A673 (cell line): ENCODE data around the gene RAP1GAP2. TPM values are rescaled to one million over a fixed set of nuclear protein-coding genes. Genes with fewer than 3 reads are reported as not detected.

ENCODE experiments used
- BruUV-seq: library from RNA; stranded (reverse); fragments of 400-500 nt; replicated peaks from 2 replicates; lab custom pipeline; 2021; lab: Mats Ljungman, UMichigan
- CTCF ChIA-PET: fragments of 300-600 bp; sonication (Branson Sonifier 250); formaldehyde crosslinking; loops from one replicate; lab custom pipeline; 2022; ENCODE audit warnings: antibody characterized with exemption; lab: Charles Lee
- POLR2A ChIA-PET: fragments of 300-600 bp; sonication (Branson Sonifier 250); formaldehyde crosslinking; loops from one replicate; lab custom pipeline; 2022; ENCODE audit warnings: antibody characterized with exemption; ENCODE audit not compliant: low non-redundant PET; lab: Charles Lee
- DNase-seq: peaks from one replicate; pipeline ENCODE4 v3.0.0-alpha.2; 2015; ENCODE audit warnings: low spot score
- H3K27ac ChIP-seq: fragments of 200-600 bp; sonication (generic); 2 replicates; pipeline ENCODE4 v1.5.1; 2016; ENCODE audit warnings: mixed run types, low read depth, mild to moderate bottlenecking, mixed read lengths, antibody characterized with exemption, low read length; ENCODE audit not compliant: poor library complexity, severe bottlenecking
- H3K27me3 ChIP-seq: fragments of 200-600 bp; sonication (generic); replicated peaks from 2 replicates; pipeline ENCODE4 v1.6.1; 2017; ENCODE audit warnings: mixed run types, low read depth, mild to moderate bottlenecking, mixed read lengths, antibody characterized with exemption, low read length; ENCODE audit not compliant: insufficient read depth, poor library complexity
- H3K36me3 ChIP-seq: fragments of 200-600 bp; sonication (generic); 2 replicates; pipeline ENCODE4 v1.6.1; 2016; ENCODE audit warnings: mixed run types, mild to moderate bottlenecking, mixed read lengths, antibody characterized with exemption, low read length; ENCODE audit not compliant: insufficient read depth, poor library complexity, severe bottlenecking
- H3K4me1 ChIP-seq: fragments of 200-600 bp; sonication (generic); 2 replicates; pipeline ENCODE4 v1.6.1; 2017; ENCODE audit warnings: mixed run types, mild to moderate bottlenecking, mixed read lengths, antibody characterized with exemption, low read length; ENCODE audit not compliant: insufficient read depth, poor library complexity, severe bottlenecking
- H3K4me3 ChIP-seq: fragments of 200-600 bp; sonication (generic); 2 replicates; pipeline ENCODE4 v1.5.1; 2016; ENCODE audit warnings: low read depth, mixed run types, mild to moderate bottlenecking, mixed read lengths, low read length; ENCODE audit not compliant: poor library complexity, severe bottlenecking
- H3K9me3 ChIP-seq: fragments of 200-600 bp; sonication (generic); 2 replicates; pipeline ENCODE4 v1.6.1; 2016; ENCODE audit warnings: mixed run types, low read depth, mild to moderate bottlenecking, mixed read lengths, antibody characterized with exemption, low read length; ENCODE audit not compliant: poor library complexity, severe bottlenecking
- CTCF ChIP-seq: fragments of 300-800, 200-600 bp; sonication (generic); conservative IDR thresholded peaks from 2 replicates; pipeline ENCODE4 v1.5.1; 2017; ENCODE audit warnings: low read depth, mild to moderate bottlenecking, antibody characterized with exemption, low read length, moderate library complexity, mixed read lengths
- EZH2 ChIP-seq: fragments of 200-600 bp; sonication (generic); IDR thresholded peaks from 2 replicates; pipeline ENCODE4 v1.6.1; 2017; ENCODE audit warnings: borderline replicate concordance, low read depth, mild to moderate bottlenecking, mixed read lengths, antibody characterized with exemption, low read length; ENCODE audit not compliant: poor library complexity, severe bottlenecking
- intact Hi-C: fragments of 100-400 bp; cut with micrococcal nuclease; formaldehyde crosslinking; loops from one replicate; pipeline ENCODE4 v1.10.0; 2022; ENCODE audit not compliant: unreplicated experiment
- total RNA-seq: library from RNA; stranded (reverse); gene quantifications from 2 replicates; pipeline ENCODE4 v1.2.3, GENCODE V29; 2021

The RAP1GAP2 gene
- total RNA-seq, 1 experiment from 2014 or later, result 0.06 TPM

- BruUV-seq, result no TSS peak
- CTCF ChIA-PET, result interaction anchor here (0.6 kb wide), 1 partner anchor 203 kb away, joined by 7 read pairs; no protein-coding TSS in a partner anchor
Observed at GRCh38 chr17:3040882-3041281, 244.6 kb downstream of the RAP1GAP2 start.

GRCh38 chr17:3043737-3044365 is 247.6 kb downstream of the RAP1GAP2 start:
- Histone ChIP-seq H3K36me3 (no peaks in the 10 kb centered on the region), H3K4me3 (no peak overlapping the region), H3K27ac (no peak overlapping the region), H3K9me3 (peaks cover 9% of the 10 kb centered on the region), H3K4me1 (no peaks in the 10 kb centered on the region), H3K27me3 (no peaks in the 10 kb centered on the region)
- TF ChIP-seq CTCF (peak; percentile 50), EZH2 (no peak)
- ChIA-PET POLR2A (no interaction called here), CTCF (interaction anchor here (0.7 kb wide), 1 partner anchor 287 kb away, joined by 3 read pairs; no protein-coding TSS in a partner anchor)
- intact Hi-C loops, result loop anchor here (10.0 kb wide), 1 partner anchor 601 kb away; no protein-coding TSS in a partner anchor
- DNase-seq, result peak; percentile 58
- BruUV-seq, result no TSS peak

More at GRCh38 chr17:3040882-3041281, 244.6 kb downstream of the RAP1GAP2 start:
- no peak for DNase-seq
- H3K4me3 ChIP-seq, result no peak overlapping the region
- TF ChIP-seq CTCF (no peak), EZH2 (no peak)
- POLR2A ChIA-PET, result no interaction called here
- H3K4me1 ChIP-seq, result no peaks in the 10 kb centered on the region
- intact Hi-C loops, result loop anchor here (10.0 kb wide), 1 partner anchor 604 kb away; no protein-coding TSS in a partner anchor
- peaks cover 9% of the 10 kb centered on the region for H3K9me3 ChIP-seq
- no peak overlapping the region for H3K27ac ChIP-seq
- no peaks in the 10 kb centered on the region for H3K36me3 ChIP-seq
- no peaks in the 10 kb centered on the region for H3K27me3 ChIP-seq

- no peak for DNase-seq
- TF ChIP-seq EZH2 (no peak), CTCF (no peak)
- BruUV-seq, result no TSS peak
- Histone ChIP-seq H3K9me3 (peaks cover 9% of the 10 kb centered on the region), H3K27ac (no peak overlapping the region), H3K36me3 (no peaks in the 10 kb centered on the region), H3K27me3 (no peaks in the 10 kb centered on the region), H3K4me1 (no peaks in the 10 kb centered on the region), H3K4me3 (no peak overlapping the region)
- intact Hi-C loops, result loop anchor here (10.0 kb wide), 1 partner anchor 598 kb away; no protein-coding TSS in a partner anchor
- ChIA-PET POLR2A (no interaction called here), CTCF (no interaction called here)
Observed at GRCh38 chr17:3046753-3047152, 250.5 kb downstream of the RAP1GAP2 start.
